OCI-LY3 (cell line): ENCODE results near the gene GNG13.
A peak's percentile ranks its signal among the peaks of the same experiment; 100 is the strongest.

Experiments
- CTCF ChIP-seq: fragments of 200-600, 300-600 bp; sonication (generic); IDR thresholded peaks from 2 replicates; pipeline ENCODE4 v1.5.1; 2014; ENCODE audit warnings: antibody characterized with exemption, low read length, low read depth
- EZH2phosphoT487 ChIP-seq: fragments of 200-600 bp; shearing (Covaris generic); IDR thresholded peaks from 2 replicates; pipeline ENCODE4 v1.6.1; 2018; ENCODE audit warnings: antibody characterized with exemption, mixed run types, low read depth

GRCh38 chr16:813204-813915, 12.8 kb upstream of the GNG13 start:
- TF ChIP-seq CTCF (peak; percentile 20; the same call in 1 of the 2 replicates), EZH2phosphoT487 (no peak)
